Mesenchymal stem cell (in vitro differentiated cells and primary cell): ENCODE measurements around the gene CMTM4.
A peak's percentile ranks its signal among the peaks of the same experiment; 100 is the strongest.

Source experiments
- DNase-seq: peaks from one replicate; pipeline ENCODE4 v3.0.0-alpha.2; 2013
- H2AFZ ChIP-seq: one replicate; pipeline ENCODE4 v1.6.1; 2013; ENCODE audit warnings: low read depth, mild to moderate bottlenecking, control low read depth, inconsistent platforms, low read length, moderate library complexity
- H2AK5ac ChIP-seq: 2 replicates; pipeline ENCODE4 v1.6.1; 2013; ENCODE audit warnings: low read length, moderate library complexity, mild to moderate bottlenecking, inconsistent platforms; ENCODE audit not compliant: severe bottlenecking
- H2BK120ac ChIP-seq: one replicate; pipeline ENCODE4 v1.6.1; 2013; ENCODE audit warnings: low read depth, mild to moderate bottlenecking, inconsistent platforms, low read length, moderate library complexity
- H2BK12ac ChIP-seq, 2 experiments: one replicate each; pipeline ENCODE4 v1.6.1; 2013; ENCODE audit warnings: inconsistent platforms in 2 of 2, low read length in 2 of 2, mild to moderate bottlenecking in 2 of 2, moderate library complexity in 2 of 2, control low read depth in 1 of 2
- H2BK15ac ChIP-seq: one replicate; pipeline ENCODE4 v1.6.1; 2013; ENCODE audit warnings: mild to moderate bottlenecking, low read depth, inconsistent platforms; ENCODE audit not compliant: poor library complexity, severe bottlenecking
- H2BK5ac ChIP-seq: 2 replicates; pipeline ENCODE4 v1.6.1; 2013; ENCODE audit warnings: low read depth, mild to moderate bottlenecking, low read length, control low read depth, inconsistent platforms; ENCODE audit not compliant: poor library complexity, severe bottlenecking
- H3K14ac ChIP-seq, 2 experiments: one replicate each; pipeline ENCODE4 v1.6.1; 2013; ENCODE audit warnings: inconsistent platforms in 2 of 2, low read length in 2 of 2, control low read depth in 1 of 2, mild to moderate bottlenecking in 1 of 2, moderate library complexity in 1 of 2
- H3K18ac ChIP-seq, 2 experiments: one replicate each; pipeline ENCODE4 v1.6.1; 2013; ENCODE audit warnings: inconsistent platforms in 2 of 2, low read length in 2 of 2, control low read depth in 1 of 2, low read depth in 1 of 2, mild to moderate bottlenecking in 1 of 2
- H3K23ac ChIP-seq, 2 experiments: one replicate each; pipeline ENCODE4 v1.6.1; 2013; ENCODE audit warnings: inconsistent platforms in 2 of 2, low read length in 2 of 2, mild to moderate bottlenecking in 2 of 2, moderate library complexity in 2 of 2, control low read depth in 1 of 2
- H3K27ac ChIP-seq: 2 replicates; pipeline ENCODE4 v1.5.1; 2013; ENCODE audit warnings: mild to moderate bottlenecking, moderate library complexity, low read length, control low read depth, inconsistent platforms; ENCODE audit not compliant: poor library complexity, severe bottlenecking
- H3K27me3 ChIP-seq, 2 experiments: 2 replicates each; pipeline versions ENCODE4 v1.6.1 to v1.7.0; 2013; ENCODE audit warnings: low read length in 2 of 2, mild to moderate bottlenecking in 2 of 2, moderate library complexity in 2 of 2, control low read depth in 1 of 2, inconsistent platforms in 1 of 2; ENCODE audit not compliant: control insufficient read depth in 1 of 2, insufficient read depth in 1 of 2
- H3K36me3 ChIP-seq, 2 experiments: 2 replicates each; pipeline versions ENCODE4 v1.6.1 to v1.7.0; 2013; ENCODE audit warnings: low read length in 2 of 2, control low read depth in 1 of 2, inconsistent platforms in 1 of 2, low read depth in 1 of 2, mild to moderate bottlenecking in 1 of 2; ENCODE audit not compliant: insufficient read depth in 2 of 2, control insufficient read depth in 1 of 2
- H3K4ac ChIP-seq, 2 experiments: one replicate each; pipeline ENCODE4 v1.6.1; 2013; ENCODE audit warnings: inconsistent platforms in 2 of 2, low read length in 2 of 2, mild to moderate bottlenecking in 2 of 2, moderate library complexity in 2 of 2, control low read depth in 1 of 2, low read depth in 1 of 2
- H3K4me1 ChIP-seq: 2 replicates; pipeline ENCODE4 v1.6.1; 2013; ENCODE audit warnings: low read depth, low read length, control low read depth; ENCODE audit not compliant: control insufficient read depth, insufficient read depth
- H3K4me2 ChIP-seq: 2 replicates; pipeline ENCODE4 v1.6.1; 2013; ENCODE audit warnings: low read length, mild to moderate bottlenecking, inconsistent platforms; ENCODE audit not compliant: poor library complexity, severe bottlenecking
- H3K4me3 ChIP-seq, 2 experiments: 2 replicates each; pipeline versions ENCODE4 v1.5.1 to v1.7.0; 2013; ENCODE audit warnings: low read length in 2 of 2, mild to moderate bottlenecking in 2 of 2, control low read depth in 1 of 2, low read depth in 1 of 2; ENCODE audit not compliant: insufficient read depth in 1 of 2
- H3K79me1 ChIP-seq: replicated peaks from 2 replicates; pipeline ENCODE4 v1.6.1; 2013; ENCODE audit warnings: mild to moderate bottlenecking, control low read depth, low read length, inconsistent platforms; ENCODE audit not compliant: poor library complexity, severe bottlenecking
- H3K9ac ChIP-seq: 2 replicates; pipeline ENCODE4 v1.7.0; 2013; ENCODE audit warnings: mild to moderate bottlenecking, low read length, moderate library complexity
- H3K9me3 ChIP-seq: 2 replicates; pipeline ENCODE4 v1.7.0; 2013; ENCODE audit warnings: mild to moderate bottlenecking, low read length; ENCODE audit not compliant: control insufficient read depth
- H4K8ac ChIP-seq: one replicate; pipeline ENCODE4 v1.6.1; 2013; ENCODE audit warnings: inconsistent platforms, mild to moderate bottlenecking, low read length, moderate library complexity
- H4K91ac ChIP-seq: one replicate; pipeline ENCODE4 v1.6.1; 2013; ENCODE audit warnings: mild to moderate bottlenecking, low read length, inconsistent platforms
- WGBS: methylation state at CpG from one replicate; pipeline ENCODE4 v1.1.7; 2013; ENCODE audit warnings: mixed read lengths; 5-methylcytosine and 5-hydroxymethylcytosine counted together

Gene CMTM4

GRCh38 chr16:66572356-66572755, 124.2 kb downstream of the CMTM4 start:
- Histone ChIP-seq H3K4ac (no peak overlapping the region), H4K91ac (no peak overlapping the region), H3K27ac (no peak overlapping the region), H3K14ac (no peak overlapping the region), H3K4me2 (no peak overlapping the region), H2BK5ac (no peak overlapping the region), H2AK5ac (no peak overlapping the region), H3K23ac (no peak overlapping the region), H3K27me3 (no peaks in the 10 kb centered on the region), H3K4me1 (peaks cover 4% of the 10 kb centered on the region), H2AFZ (no peak overlapping the region), H3K36me3 (no peaks in the 10 kb centered on the region), H4K8ac (no peak overlapping the region), H3K9ac (no peak overlapping the region), H2BK12ac (no peak overlapping the region), H3K18ac (peak overlapping the region in 1 of 2 experiments; percentile 18), H3K79me1 (no peaks in the 10 kb centered on the region), H3K4me3 (no peak overlapping the region), H2BK120ac (no peak overlapping the region), H2BK15ac (no peak overlapping the region), H3K9me3 (no peaks in the 10 kb centered on the region)
- WGBS = 77% methylated on average over 2 of the region's 2 CpGs
- no peak for DNase-seq

- peaks cover 13 to 19% of the 10 kb centered on the region in 2 experiments for H3K36me3 ChIP-seq
- peaks cover 6% of the 10 kb centered on the region for H3K4me1 ChIP-seq
- H3K14ac ChIP-seq = no peak overlapping the region
- no peak overlapping the region for H3K23ac ChIP-seq
- H2AFZ ChIP-seq = no peak overlapping the region
- no peak overlapping the region for H2BK15ac ChIP-seq
- H2BK12ac ChIP-seq = no peak overlapping the region
- no peak overlapping the region for H2BK5ac ChIP-seq
- peaks cover 10% of the 10 kb centered on the region for H3K79me1 ChIP-seq
- H3K4me2 ChIP-seq = no peak overlapping the region
- H3K18ac ChIP-seq = no peak overlapping the region
- no peaks in the 10 kb centered on the region for H3K27me3 ChIP-seq
- H2AK5ac ChIP-seq = no peak overlapping the region
- H4K91ac ChIP-seq = no peak overlapping the region
- peak overlapping the region in 1 of 2 experiments; percentile 26 for H3K4me3 ChIP-seq
- peak overlapping the region; percentile 21 for H3K27ac ChIP-seq
- no peak overlapping the region for H4K8ac ChIP-seq
- DNase-seq = peak; percentile 76
- H3K9me3 ChIP-seq = no peaks in the 10 kb centered on the region
- peak overlapping the region; percentile 28 for H3K9ac ChIP-seq
- 13% methylated on average over 2 of the region's 3 CpGs for WGBS
- no peak overlapping the region for H3K4ac ChIP-seq
- no peak overlapping the region for H2BK120ac ChIP-seq
These were observed 126.6 kb downstream of the CMTM4 start for GRCh38 chr16:66569827-66570405.

GRCh38 chr16:66569131-66569530, 127.4 kb downstream of the CMTM4 start:
- no peak overlapping the region for H4K8ac ChIP-seq
- H2AFZ ChIP-seq = no peak overlapping the region
- no peak overlapping the region for H3K4me3 ChIP-seq
- H3K4ac ChIP-seq = no peak overlapping the region
- no peak overlapping the region for H2BK12ac ChIP-seq
- no peaks in the 10 kb centered on the region for H3K9me3 ChIP-seq
- WGBS = no CpG with 5 or more reads among the region's 1 CpG
- H2BK120ac ChIP-seq = no peak overlapping the region
- no peak overlapping the region for H2AK5ac ChIP-seq
- H3K4me2 ChIP-seq = no peak overlapping the region
- peak; percentile 75 for DNase-seq
- peak overlapping the region; percentile 13 for H3K9ac ChIP-seq
- no peak overlapping the region for H4K91ac ChIP-seq
- no peak overlapping the region for H2BK5ac ChIP-seq
- H3K27ac ChIP-seq = no peak overlapping the region
- H3K23ac ChIP-seq = no peak overlapping the region
- no peak overlapping the region for H3K14ac ChIP-seq
- no peak overlapping the region for H2BK15ac ChIP-seq
- H3K36me3 ChIP-seq = peaks cover 16 to 23% of the 10 kb centered on the region in 2 experiments
- peaks cover 11% of the 10 kb centered on the region for H3K79me1 ChIP-seq
- peaks cover 6% of the 10 kb centered on the region for H3K4me1 ChIP-seq
- H3K27me3 ChIP-seq = no peaks in the 10 kb centered on the region
- no peak overlapping the region for H3K18ac ChIP-seq

DNA sequence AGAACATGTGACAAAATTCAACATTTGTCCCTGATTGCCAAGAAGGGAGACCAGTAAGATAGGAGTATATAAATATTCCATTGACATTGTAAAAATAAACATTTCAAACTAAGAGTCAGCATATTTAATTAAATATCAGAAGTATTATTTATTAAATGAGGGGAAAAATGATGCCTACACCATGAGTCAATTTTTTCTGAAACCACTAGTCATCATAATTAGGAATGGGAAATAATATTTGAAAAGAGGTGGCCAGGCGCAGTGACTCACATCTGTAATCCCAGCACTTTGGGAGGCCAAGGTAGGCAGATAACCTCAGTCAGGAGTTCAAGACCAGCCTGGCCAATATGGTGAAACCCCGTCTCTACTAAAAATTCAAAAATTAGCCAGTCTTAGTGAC, 128.2 kb downstream of the CMTM4 start:
- H3K4me3 ChIP-seq = no peak overlapping the region
- no peak overlapping the region for H2AK5ac ChIP-seq
- peaks cover 16 to 31% of the 10 kb centered on the region in 2 experiments for H3K36me3 ChIP-seq
- H3K23ac ChIP-seq = no peak overlapping the region
- H3K18ac ChIP-seq = no peak overlapping the region
- no peak overlapping the region for H3K27ac ChIP-seq
- H3K9ac ChIP-seq = no peak overlapping the region
- H3K4ac ChIP-seq = no peak overlapping the region
- no peak overlapping the region for H2BK12ac ChIP-seq
- peaks cover 11% of the 10 kb centered on the region for H3K79me1 ChIP-seq
- no peak overlapping the region for H2AFZ ChIP-seq
- H4K8ac ChIP-seq = no peak overlapping the region
- no peak overlapping the region for H3K4me2 ChIP-seq
- H3K27me3 ChIP-seq = no peaks in the 10 kb centered on the region
- no peak overlapping the region for H3K14ac ChIP-seq
- no peak overlapping the region for H2BK120ac ChIP-seq
- H2BK5ac ChIP-seq = no peak overlapping the region
- H4K91ac ChIP-seq = no peak overlapping the region
- peaks cover 6% of the 10 kb centered on the region for H3K4me1 ChIP-seq
- WGBS = 94% methylated on average over 2 of the region's 2 CpGs
- H3K9me3 ChIP-seq = no peaks in the 10 kb centered on the region
- H2BK15ac ChIP-seq = no peak overlapping the region
- no peak for DNase-seq
